22Rv1 (cell line): ENCODE measurements around the gene FAXDC2.
"Not testable (repeated sequence)": the region's sequence is repeated elsewhere in the genome, so short reads cannot be mapped to it uniquely, and the experiment has no call there.

Experiments used
- ZFX ChIP-seq: fragments of 450-650 bp; IDR thresholded peaks from 2 replicates; pipeline ENCODE4 v1.6.1; 2017; ENCODE audit warnings: antibody characterized with exemption, borderline replicate concordance
- TF ChIP-seq, protein P1 (sequence below): fragments of 450-650 bp; IDR thresholded peaks from 2 replicates; pipeline ENCODE4 v1.5.1; 2017; ENCODE audit warnings: mild to moderate bottlenecking

DNA sequence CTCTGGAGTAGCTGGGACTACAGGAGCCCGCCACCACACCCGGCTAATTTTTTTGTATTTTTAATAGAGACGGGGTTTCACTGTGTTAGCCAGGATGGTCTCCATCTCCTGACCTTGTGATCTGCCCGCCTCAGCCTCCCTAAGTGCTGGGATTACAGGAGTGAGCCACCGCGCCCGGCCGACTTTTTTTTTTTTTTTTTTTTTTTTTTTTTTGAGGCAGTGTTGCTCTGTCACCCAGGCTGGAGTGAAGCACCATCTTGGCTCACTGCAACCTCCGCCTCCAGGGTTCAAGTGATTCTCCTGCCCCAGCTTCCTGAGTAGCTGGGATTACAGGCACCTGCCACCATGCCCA is 14.7 kb downstream of the FAXDC2 start:
- TF ChIP-seq, protein P1, sequence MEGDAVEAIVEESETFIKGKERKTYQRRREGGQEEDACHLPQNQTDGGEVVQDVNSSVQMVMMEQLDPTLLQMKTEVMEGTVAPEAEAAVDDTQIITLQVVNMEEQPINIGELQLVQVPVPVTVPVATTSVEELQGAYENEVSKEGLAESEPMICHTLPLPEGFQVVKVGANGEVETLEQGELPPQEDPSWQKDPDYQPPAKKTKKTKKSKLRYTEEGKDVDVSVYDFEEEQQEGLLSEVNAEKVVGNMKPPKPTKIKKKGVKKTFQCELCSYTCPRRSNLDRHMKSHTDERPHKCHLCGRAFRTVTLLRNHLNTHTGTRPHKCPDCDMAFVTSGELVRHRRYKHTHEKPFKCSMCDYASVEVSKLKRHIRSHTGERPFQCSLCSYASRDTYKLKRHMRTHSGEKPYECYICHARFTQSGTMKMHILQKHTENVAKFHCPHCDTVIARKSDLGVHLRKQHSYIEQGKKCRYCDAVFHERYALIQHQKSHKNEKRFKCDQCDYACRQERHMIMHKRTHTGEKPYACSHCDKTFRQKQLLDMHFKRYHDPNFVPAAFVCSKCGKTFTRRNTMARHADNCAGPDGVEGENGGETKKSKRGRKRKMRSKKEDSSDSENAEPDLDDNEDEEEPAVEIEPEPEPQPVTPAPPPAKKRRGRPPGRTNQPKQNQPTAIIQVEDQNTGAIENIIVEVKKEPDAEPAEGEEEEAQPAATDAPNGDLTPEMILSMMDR: not testable (repeated sequence)
- not testable (repeated sequence) for TF ChIP-seq ZFX
